ENCODE measurements around the gene MEIS2. TPM values are rescaled to one million over a fixed set of nuclear protein-coding genes. Genes with fewer than 3 reads are reported as not detected.
A peak's percentile ranks its signal among the peaks of the same experiment; 100 is the strongest.

MEIS2 gene
- total RNA-seq, 1 donor from 2014 or later = 43.9 TPM

DNA sequence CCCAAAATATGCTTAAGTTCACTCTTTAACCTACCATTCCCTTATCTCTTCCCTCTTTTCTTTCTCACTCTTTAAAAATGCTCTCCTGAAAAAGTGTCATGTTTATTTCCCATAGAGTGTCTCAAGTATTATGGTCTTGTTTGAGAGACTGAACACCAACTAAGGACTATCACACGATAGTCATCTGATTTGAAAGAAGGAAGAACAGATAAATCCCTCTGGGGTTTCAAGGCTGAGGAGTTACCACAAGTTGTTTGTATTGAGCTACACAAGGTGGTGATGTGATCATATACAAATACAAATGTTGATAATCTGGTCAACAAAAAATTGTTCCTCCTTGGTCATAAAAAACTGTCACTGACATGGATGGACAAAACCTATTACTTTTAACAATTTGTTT, 13.8 kb downstream of the MEIS2 start:
- no peak for ATAC-seq (ENCODE audit: poor library complexity)
- intact Hi-C loops (cut with DNase I) = no loop called here
- DNase-seq = no peak

- DNase-seq (no peak), ATAC-seq (ENCODE audit: poor library complexity) (no peak)
- intact Hi-C loops (cut with DNase I) = no loop called here
These were observed 14.2 kb downstream of the MEIS2 start for GRCh38 chr15:37086120-37086519.

DNA sequence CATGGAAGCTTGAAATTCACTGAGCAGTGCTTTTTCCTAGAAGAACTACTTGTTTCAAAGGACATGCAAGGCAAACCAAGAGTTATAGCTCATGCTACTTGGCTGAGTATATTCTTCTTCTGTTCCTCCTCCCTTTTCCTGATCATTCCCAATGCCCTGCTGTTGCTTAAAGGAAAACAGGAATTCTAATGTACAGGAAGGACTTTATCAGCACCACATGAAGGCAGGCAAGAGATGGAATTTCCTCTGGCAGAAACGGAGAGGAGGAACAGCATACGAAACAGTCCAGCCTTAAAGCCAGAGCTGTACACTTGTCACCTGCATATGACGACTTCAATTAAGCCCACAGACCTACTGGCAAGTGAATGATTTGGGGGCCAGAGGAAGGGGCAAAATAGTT, 15.7 kb downstream of the MEIS2 start:
- ATAC-seq (ENCODE audit: poor library complexity) (peak; percentile 24), DNase-seq (no peak)
- intact Hi-C loops (cut with DNase I) = no loop called here

- intact Hi-C loops (cut with DNase I) = no loop called here
- DNase-seq = no peak
- peak; percentile 10 for ATAC-seq (ENCODE audit: poor library complexity)
These were observed 16.7 kb downstream of the MEIS2 start for GRCh38 chr15:37083610-37084009.

- DNase-seq = no peak
- intact Hi-C loops (cut with DNase I) = no loop called here
- peak; percentile 46 for ATAC-seq (ENCODE audit: poor library complexity)
These were observed 18.4 kb downstream of the MEIS2 start for GRCh38 chr15:37081983-37082382.

DNA sequence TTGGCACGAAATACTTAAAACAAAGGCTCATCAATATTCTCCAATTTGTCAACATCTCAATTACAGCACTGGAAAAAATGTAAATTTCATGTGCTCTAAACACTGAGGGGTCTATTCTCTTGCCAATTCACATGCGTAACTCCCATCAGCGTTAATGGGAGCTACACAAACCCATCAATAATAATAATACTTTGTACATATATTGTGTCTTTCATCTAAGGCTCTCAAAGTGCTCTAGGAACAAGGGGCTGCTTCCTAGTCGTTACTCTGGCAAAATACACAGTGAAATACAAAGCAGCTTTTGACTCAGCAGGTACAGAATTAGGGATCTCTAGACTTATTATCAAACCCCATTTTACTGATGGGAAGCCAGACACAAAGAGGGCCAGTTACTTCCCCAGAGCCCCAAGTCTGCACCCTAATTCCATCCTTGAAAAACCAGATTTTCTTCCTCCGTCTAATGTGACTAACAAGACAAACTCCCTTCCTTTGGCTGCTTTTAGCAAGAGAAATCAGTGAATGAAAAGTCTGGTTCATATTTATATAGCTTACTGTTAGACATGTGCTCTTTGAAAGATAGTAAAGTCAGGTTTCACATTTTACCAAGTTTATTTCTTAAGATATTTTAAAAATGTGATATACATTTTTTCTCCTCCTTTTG, 20.0 kb downstream of the MEIS2 start:
- no peak for DNase-seq
- intact Hi-C loops (cut with DNase I) = no loop called here
- no peak for ATAC-seq (ENCODE audit: poor library complexity)

DNA sequence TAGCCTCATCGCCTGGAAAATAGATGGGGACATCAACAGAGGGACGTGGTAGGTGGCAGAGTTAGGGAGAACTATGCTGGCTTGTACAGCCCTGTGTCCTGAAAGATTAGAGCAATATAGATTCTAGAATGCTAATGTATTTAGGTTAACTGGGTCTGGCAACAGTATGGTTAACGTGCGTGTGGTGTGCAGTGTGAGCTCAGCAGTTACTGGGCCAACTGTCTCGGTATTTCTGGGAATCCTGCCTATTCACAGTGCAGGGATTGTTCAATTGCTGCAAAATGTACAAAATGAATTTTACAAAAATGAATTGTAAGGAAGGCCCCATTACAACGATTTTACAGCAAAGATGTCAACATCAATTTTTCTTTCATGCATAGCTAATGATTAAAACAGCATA, 20.6 kb downstream of the MEIS2 start:
- intact Hi-C loops (cut with DNase I) = no loop called here
- peak; percentile 68 for ATAC-seq (ENCODE audit: poor library complexity)
- DNase-seq = no peak

DNA sequence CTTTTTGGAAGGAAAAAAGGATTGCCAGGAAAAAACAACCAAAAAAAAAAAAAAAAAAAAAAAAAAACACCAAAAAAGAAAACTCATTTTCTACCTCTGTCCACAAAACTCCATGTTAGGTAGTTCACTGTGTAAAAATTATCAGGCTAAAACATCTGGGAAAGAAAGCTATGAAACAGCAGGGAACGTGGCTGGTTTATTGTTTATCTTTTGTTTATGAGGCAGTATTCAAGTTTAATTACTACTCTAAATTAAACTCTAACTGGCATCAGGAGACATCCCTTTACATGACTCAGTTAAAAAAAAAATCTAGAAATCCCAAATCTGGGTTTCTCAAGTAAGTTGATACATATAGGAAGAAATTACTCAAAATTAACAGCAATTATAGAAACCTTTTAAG, 21.8 kb downstream of the MEIS2 start:
- DNase-seq = no peak
- ATAC-seq (ENCODE audit: poor library complexity) = no peak
- intact Hi-C loops (cut with DNase I) = no loop called here

DNA sequence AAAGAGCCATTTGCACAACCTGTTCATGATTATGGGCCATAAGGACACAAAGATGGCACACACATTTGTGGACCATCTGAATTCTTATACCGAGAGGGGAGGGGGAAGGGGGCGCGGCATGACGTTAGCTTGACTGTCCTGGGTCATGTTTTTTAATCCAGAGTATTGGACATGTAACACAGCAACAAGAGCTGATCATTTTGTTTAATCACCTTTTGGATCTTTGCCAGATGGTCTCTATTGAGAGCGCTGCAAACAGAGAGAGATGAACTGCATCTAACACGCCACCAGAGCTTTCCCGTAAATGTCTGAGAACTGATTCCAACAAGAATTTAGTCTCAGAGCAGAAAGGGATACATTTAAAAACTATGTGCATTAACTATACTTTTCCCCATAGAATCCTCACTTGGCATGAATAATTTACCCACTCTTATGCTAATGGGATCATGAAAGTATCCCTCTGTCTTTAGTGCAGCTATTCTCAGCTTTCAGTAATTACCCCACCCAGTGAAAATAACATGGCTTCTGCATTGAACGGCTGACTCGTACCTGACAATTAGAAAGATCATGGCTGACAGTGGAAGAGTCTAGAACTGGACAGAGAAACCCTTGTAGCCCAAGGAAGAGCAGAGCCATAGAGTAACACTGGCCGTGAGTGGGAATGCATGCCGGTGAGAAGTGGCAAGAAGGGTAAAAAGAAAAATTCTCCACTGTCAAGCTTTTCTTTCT, 22.6 kb downstream of the MEIS2 start:
- intact Hi-C loops (cut with DNase I) = no loop called here
- no peak for ATAC-seq (ENCODE audit: poor library complexity)
- DNase-seq = no peak

DNA sequence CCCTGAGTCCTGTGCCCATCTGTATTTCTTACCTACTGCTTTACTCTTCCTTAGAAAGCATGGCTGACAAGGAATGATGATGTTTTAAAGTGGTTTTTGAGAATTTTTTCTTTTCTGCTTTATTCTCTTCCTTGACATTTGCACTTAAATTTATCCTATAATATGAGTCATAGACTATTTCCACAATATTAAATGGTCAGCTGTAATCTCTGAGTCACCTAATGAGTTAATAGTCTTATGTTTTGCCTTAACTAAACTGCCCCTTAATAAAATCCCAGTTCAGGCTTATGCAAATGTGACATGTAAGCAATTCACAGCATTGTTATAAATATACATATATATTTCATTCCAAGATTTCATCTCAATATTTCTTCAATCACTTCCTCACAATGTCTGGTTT, 23.8 kb downstream of the MEIS2 start:
- ATAC-seq (ENCODE audit: poor library complexity) (no peak), DNase-seq (no peak)
- intact Hi-C loops (cut with DNase I) = no loop called here

DNA sequence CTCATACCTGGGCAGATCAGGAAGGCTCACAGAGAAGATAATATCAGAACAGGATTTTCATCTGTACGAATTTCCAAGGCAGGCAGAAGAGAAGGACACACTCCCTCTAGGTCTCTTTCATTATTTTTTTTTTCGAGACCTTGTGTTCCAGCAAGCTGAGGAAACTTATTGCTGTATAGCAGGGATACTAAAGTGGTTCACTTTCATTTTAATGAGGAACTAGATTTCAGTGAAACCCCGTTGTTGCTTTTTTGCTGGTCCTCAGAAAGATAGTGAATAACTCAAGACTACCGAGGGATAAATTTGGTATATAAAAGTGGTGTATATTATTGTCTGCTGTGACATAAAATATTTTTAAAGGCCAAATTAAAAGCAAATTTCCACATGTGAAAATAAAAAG, 24.6 kb downstream of the MEIS2 start:
- no peak for DNase-seq
- no peak for ATAC-seq (ENCODE audit: poor library complexity)
- intact Hi-C loops (cut with DNase I) = no loop called here

GRCh38 chr15:37072181-37072580, 28.2 kb downstream of the MEIS2 start:
- no peak for DNase-seq
- intact Hi-C loops (cut with DNase I) = no loop called here
- ATAC-seq (ENCODE audit: poor library complexity) = no peak

GRCh38 chr15:37071134-37071533, 29.2 kb downstream of the MEIS2 start:
- intact Hi-C loops (cut with DNase I) = no loop called here
- DNase-seq = no peak
- ATAC-seq (ENCODE audit: poor library complexity) = peak; percentile 51

- no peak for DNase-seq
- no peak for ATAC-seq (ENCODE audit: poor library complexity)
- intact Hi-C loops (cut with DNase I) = no loop called here
These were observed 29.7 kb downstream of the MEIS2 start for GRCh38 chr15:37070686-37071085.

DNA sequence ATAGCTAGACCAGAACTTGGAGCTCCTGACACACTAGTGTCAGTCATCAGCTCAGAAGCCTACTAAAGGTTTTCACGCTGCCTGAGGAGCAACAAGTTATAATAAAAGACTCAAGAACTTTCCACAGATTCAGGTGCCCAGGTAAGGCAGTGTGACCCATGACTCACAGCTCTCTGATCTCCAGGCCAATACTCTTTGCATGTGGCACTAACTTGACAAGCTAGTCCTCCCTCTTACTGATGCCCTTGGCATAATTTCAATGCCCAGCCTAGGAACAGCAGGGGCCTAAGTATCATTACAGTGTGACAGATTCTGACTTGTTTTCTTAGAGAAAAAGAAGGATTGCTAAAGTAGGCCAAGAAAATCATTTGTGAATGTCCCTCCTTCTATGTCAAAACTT, 38.4 kb downstream of the MEIS2 start:
- intact Hi-C loops (cut with DNase I) = no loop called here
- ATAC-seq (ENCODE audit: poor library complexity) = no peak
- DNase-seq = no peak

GRCh38 chr15:37059086-37059485, 41.3 kb downstream of the MEIS2 start:
- peak; percentile 27 for ATAC-seq (ENCODE audit: poor library complexity)
- DNase-seq = no peak
- intact Hi-C loops (cut with DNase I) = no loop called here

DNA sequence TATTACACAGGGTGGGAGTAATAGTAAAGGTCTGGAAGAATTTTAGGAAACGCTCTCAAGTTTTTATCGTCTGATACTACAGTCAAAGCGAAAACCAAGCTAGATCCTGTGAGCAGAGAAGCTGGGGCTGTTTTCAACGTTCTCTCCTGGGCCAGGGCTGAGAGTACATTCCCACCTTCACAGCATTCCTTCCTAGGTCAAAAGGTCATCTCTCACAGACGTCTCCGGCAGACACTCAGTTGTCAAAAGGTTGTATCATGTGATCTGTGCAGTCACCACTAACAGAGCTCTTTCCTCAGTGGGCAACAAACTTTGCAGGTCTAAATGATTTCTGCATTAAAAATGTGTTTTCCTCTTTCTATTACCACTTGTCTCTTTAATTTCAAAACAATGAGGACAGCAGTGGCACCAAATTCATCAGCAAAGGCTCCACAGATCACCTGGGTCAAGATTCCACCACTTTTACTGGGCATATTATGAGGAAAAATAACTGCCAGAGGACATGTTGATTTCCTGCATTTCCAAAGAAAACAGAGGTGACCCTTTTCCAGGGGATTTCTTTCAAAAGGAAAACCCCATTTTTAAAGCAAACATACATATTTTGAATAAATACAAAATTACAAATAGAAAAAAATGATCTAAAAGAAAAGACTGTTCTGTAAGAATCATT, 41.9 kb downstream of the MEIS2 start:
- intact Hi-C loops (cut with DNase I) = no loop called here
- no peak for DNase-seq
- ATAC-seq (ENCODE audit: poor library complexity) = peak; percentile 32

DNA sequence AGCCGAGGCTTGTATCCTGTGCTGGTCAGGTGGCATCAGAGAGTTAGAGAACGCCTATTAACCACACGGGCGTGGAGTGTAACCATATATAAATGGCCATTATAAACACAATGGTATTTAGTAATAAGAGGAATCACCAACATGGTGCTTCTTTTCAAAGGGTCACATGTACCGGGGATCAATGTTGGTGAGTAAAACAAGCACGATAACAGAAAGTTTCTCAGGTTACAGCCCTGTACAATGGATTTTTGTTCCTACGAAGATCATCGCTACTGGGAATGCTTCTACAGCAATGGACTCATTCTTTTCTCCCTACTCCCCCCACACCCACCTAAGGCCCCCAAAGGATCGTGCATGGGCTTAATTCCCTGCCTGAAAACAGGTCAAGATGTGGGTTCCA, 42.5 kb downstream of the MEIS2 start:
- intact Hi-C loops (cut with DNase I) = no loop called here
- DNase-seq (no peak), ATAC-seq (ENCODE audit: poor library complexity) (no peak)

- intact Hi-C loops (cut with DNase I) = no loop called here
- DNase-seq = no peak
- ATAC-seq (ENCODE audit: poor library complexity) = no peak
These were observed 43.1 kb downstream of the MEIS2 start for GRCh38 chr15:37057256-37057655.

Measured in Right ventricle myocardium superior (tissue), 1 donor.